ENCODE results near the gene POLR3GL.

GRCh38 chr1:146001709-146002108 lies 37.2 kb downstream of the POLR3GL start:
- TF ChIP-seq CTCF (IDR thresholded peaks at IDR 0.05; ENCODE audit: insufficient read depth, low read length) = no peak
- TF ChIP-seq POLR2AphosphoS5 (IDR thresholded peaks at IDR 0.05; ENCODE audit: low read depth) = no peak
- TF ChIP-seq, protein P1, sequence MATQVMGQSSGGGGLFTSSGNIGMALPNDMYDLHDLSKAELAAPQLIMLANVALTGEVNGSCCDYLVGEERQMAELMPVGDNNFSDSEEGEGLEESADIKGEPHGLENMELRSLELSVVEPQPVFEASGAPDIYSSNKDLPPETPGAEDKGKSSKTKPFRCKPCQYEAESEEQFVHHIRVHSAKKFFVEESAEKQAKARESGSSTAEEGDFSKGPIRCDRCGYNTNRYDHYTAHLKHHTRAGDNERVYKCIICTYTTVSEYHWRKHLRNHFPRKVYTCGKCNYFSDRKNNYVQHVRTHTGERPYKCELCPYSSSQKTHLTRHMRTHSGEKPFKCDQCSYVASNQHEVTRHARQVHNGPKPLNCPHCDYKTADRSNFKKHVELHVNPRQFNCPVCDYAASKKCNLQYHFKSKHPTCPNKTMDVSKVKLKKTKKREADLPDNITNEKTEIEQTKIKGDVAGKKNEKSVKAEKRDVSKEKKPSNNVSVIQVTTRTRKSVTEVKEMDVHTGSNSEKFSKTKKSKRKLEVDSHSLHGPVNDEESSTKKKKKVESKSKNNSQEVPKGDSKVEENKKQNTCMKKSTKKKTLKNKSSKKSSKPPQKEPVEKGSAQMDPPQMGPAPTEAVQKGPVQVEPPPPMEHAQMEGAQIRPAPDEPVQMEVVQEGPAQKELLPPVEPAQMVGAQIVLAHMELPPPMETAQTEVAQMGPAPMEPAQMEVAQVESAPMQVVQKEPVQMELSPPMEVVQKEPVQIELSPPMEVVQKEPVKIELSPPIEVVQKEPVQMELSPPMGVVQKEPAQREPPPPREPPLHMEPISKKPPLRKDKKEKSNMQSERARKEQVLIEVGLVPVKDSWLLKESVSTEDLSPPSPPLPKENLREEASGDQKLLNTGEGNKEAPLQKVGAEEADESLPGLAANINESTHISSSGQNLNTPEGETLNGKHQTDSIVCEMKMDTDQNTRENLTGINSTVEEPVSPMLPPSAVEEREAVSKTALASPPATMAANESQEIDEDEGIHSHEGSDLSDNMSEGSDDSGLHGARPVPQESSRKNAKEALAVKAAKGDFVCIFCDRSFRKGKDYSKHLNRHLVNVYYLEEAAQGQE (IDR thresholded peaks at IDR 0.05; ENCODE audit: insufficient replicate concordance, low read depth) = no peak

Data from HL-60 (cell line).